Thoracic aorta (tissue), 2 donors: ENCODE data around the gene CYP4B1. TPM values are rescaled to one million over a fixed set of nuclear protein-coding genes. Genes with fewer than 3 reads are reported as not detected.
A peak's percentile ranks its signal among the peaks of the same experiment; 100 is the strongest.

ENCODE experiments used
- ATAC-seq: fragments of 150-250 bp; one replicate; pipeline ENCODE4 v1.8.0; 2017; ENCODE audit warnings: low read depth; ENCODE audit not compliant: insufficient number of reproducible peaks, low FRiP score
- DNase-seq: peaks from one replicate; pipeline ENCODE4 v3.0.0-alpha.2; 2020; ENCODE audit warnings: low spot score
- H3K27ac ChIP-seq, 2 donors: fragments of 200-600 bp; sonication (generic); 1 replicate in 1 of 2; 2 replicates in 1 of 2; pipeline ENCODE4 v1.5.1; 2016; ENCODE audit warnings: mild to moderate bottlenecking in 2 of 2, moderate library complexity in 2 of 2
- H3K27me3 ChIP-seq: fragments of 200-600 bp; sonication (generic); replicated peaks from 2 replicates; pipeline ENCODE4 v1.6.0; 2016; ENCODE audit warnings: mild to moderate bottlenecking; ENCODE audit not compliant: insufficient read depth
- H3K36me3 ChIP-seq: fragments of 200-600 bp; sonication (generic); one replicate; pipeline ENCODE4 v1.5.1; 2016
- H3K4me1 ChIP-seq, 2 donors: fragments of 200-600 bp; sonication (generic); 1 replicate in 1 of 2; 2 replicates in 1 of 2; pipeline versions ENCODE4 v1.5.1 to v1.6.0; 2016; ENCODE audit warnings: low read depth in 2 of 2, mild to moderate bottlenecking in 1 of 2; ENCODE audit not compliant: control insufficient read depth in 1 of 2
- H3K4me3 ChIP-seq: fragments of 200-600 bp; sonication (generic); 2 replicates; pipeline ENCODE4 v1.5.1; 2016; ENCODE audit warnings: mild to moderate bottlenecking
- H3K9me3 ChIP-seq: fragments of 200-600 bp; sonication (generic); 2 replicates; pipeline ENCODE4 v1.5.1; 2016
- total RNA-seq, 2 donors: library from RNA; depleted of rRNA; stranded (reverse); fragments of >200 nt; gene quantifications; one replicate each; pipeline versions ENCODE4 v1.1.0 to v1.2.3, GENCODE V29; 2016
- TF ChIP-seq, protein P1 (sequence below): fragments of 200-600 bp; sonication (generic); IDR thresholded peaks from one replicate; pipeline ENCODE4 v1.5.1; 2019; ENCODE audit warnings: antibody characterized with exemption

Gene CYP4B1
- total RNA-seq, 2 donors from 2014 or later: 57.9 to 117 TPM

DNA sequence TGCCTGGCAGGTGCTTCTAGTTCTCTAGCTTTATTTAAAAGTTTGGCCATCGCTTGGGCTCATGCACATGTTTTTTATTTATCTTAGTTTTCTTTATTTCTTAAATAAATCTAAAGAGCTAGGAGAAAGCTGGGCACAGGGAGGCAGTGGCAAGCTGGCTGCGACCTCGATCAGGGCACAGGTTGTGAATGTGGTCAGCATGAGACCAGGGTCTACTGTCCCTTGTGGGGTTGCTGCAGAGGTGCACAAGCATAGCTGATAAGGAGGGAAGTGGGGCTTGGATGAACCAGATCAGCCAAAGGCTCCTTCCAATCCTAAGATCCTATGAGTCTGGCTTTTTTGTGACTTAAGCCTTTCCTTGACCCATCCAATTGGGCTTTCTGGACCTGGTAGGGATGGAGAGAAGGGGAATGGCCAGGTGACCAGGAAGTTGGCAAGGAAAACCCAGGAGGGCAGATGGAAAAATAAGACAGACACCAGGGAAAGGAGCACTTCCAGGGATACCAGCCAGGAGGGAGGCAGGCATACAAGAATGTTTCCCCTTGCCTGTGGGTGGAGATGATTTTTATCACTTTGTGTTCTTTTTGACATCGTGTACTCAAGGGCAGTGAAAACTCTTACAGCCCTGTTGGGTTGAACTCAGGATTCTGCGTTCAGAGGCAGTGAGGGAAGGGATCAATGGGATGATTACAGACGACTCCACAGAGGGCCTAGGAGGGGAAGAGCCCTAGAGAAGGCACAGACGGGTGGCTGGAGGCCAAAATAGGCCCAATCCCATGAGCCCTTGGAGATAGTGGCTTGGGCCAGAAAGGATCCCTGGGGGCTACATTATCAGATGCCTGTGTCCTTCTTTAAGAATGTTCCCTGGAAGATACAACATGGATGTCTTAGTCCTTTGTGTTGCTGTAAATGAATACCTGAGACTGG is 8.5 kb downstream of the CYP4B1 start:
- Histone ChIP-seq H3K4me3 (no peak overlapping the region), H3K4me1 (no peaks in the 10 kb centered on the region), H3K9me3 (no peaks in the 10 kb centered on the region), H3K27me3 (no peaks in the 10 kb centered on the region), H3K27ac (peak overlapping the region in 1 of 2 donors; percentile 7), H3K36me3 (no peaks in the 10 kb centered on the region)
- no peak for DNase-seq
- TF ChIP-seq, protein P1, sequence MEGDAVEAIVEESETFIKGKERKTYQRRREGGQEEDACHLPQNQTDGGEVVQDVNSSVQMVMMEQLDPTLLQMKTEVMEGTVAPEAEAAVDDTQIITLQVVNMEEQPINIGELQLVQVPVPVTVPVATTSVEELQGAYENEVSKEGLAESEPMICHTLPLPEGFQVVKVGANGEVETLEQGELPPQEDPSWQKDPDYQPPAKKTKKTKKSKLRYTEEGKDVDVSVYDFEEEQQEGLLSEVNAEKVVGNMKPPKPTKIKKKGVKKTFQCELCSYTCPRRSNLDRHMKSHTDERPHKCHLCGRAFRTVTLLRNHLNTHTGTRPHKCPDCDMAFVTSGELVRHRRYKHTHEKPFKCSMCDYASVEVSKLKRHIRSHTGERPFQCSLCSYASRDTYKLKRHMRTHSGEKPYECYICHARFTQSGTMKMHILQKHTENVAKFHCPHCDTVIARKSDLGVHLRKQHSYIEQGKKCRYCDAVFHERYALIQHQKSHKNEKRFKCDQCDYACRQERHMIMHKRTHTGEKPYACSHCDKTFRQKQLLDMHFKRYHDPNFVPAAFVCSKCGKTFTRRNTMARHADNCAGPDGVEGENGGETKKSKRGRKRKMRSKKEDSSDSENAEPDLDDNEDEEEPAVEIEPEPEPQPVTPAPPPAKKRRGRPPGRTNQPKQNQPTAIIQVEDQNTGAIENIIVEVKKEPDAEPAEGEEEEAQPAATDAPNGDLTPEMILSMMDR: no peak
- ATAC-seq: no peak

DNA sequence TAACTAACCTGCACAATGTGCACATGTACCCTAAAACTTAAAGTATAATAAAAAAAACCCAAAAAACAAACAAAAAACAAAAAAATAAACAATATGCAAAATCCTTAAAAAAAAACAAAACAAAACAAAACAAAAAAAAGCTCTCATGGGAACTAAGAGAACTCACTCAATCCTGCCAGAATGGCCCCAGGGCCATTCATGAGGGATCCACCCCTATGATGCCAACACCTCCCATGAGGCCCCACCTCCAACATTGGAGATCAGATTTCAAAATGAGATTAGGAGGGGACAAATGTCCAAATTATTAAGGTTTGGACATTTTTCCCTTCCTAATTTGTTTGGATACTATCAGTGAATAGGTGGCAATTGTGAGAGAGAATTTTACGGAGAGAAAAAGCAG is 10.2 kb downstream of the CYP4B1 start:
- H3K4me1 ChIP-seq: no peaks in the 10 kb centered on the region
- H3K9me3 ChIP-seq: no peaks in the 10 kb centered on the region
- TF ChIP-seq, protein P1: no peak
- H3K36me3 ChIP-seq: no peaks in the 10 kb centered on the region
- no peaks in the 10 kb centered on the region for H3K27me3 ChIP-seq
- no peak overlapping the region for H3K4me3 ChIP-seq
- DNase-seq (no peak), ATAC-seq (no peak)
- H3K27ac ChIP-seq: no peak overlapping the region

DNA sequence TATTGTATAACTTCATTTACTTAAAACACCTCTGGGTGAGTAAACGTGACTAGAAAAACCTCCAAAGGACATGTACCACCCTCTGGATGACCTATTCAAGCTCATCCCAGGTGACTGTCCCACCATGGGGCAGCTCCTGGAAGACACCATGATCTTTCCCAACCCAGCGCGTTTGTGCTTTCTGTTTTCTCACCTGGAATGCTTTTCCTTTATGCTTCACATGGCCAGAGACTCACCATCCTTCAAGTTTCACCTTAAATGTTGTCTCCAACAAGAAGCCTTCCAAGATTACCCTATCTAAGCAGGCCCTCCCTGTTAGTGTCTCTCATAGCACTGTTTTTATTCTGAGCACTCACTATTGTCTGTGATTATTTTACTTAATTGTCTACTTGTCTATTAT is 11.1 kb downstream of the CYP4B1 start:
- Histone ChIP-seq H3K9me3 (no peaks in the 10 kb centered on the region), H3K27me3 (no peaks in the 10 kb centered on the region), H3K36me3 (no peaks in the 10 kb centered on the region), H3K27ac (no peak overlapping the region), H3K4me1 (no peaks in the 10 kb centered on the region), H3K4me3 (no peak overlapping the region)
- TF ChIP-seq, protein P1: no peak
- DNase-seq (no peak), ATAC-seq (no peak)

DNA sequence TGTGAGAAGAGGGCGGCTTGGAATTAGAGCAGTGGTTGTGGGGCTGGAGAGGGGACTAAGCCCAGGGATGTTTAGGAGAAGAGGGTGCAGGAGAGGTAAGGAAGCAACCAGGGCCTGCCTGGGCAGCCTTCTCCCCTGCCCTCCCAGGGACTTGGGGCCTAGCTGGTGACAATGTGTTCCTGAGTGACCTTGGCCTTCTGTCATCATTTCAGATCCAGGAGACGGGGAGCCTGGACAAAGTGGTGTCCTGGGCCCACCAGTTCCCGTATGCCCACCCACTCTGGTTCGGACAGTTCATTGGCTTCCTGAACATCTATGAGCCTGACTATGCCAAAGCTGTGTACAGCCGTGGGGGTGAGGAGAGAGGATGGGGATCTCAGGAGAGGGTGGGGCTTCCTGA is 11.8 kb downstream of the CYP4B1 start:
- Histone ChIP-seq H3K4me1 (no peaks in the 10 kb centered on the region), H3K9me3 (no peaks in the 10 kb centered on the region), H3K36me3 (no peaks in the 10 kb centered on the region), H3K27me3 (no peaks in the 10 kb centered on the region), H3K27ac (no peak overlapping the region), H3K4me3 (no peak overlapping the region)
- TF ChIP-seq, protein P1: no peak
- DNase-seq (no peak), ATAC-seq (no peak)

DNA sequence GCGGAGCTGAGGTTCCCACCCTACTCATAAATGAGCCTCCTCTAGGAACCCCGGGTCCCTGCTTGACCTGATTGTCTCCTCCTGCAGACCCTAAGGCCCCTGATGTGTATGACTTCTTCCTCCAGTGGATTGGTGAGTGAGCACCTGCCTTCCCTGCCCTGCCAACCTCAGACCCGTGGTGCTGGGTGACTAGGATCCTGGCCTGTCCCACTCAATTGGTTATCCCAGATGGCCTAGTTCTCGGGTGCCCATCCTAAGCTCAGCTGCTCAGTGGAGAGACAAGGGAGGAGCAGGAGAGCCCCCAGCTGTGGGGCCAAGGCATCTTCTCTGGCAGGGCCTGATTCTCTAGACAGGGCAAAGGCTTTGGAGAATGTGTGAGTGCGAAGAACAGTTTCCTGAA is 12.2 kb downstream of the CYP4B1 start:
- H3K4me1 ChIP-seq: no peaks in the 10 kb centered on the region
- no peak overlapping the region for H3K4me3 ChIP-seq
- H3K27me3 ChIP-seq: no peaks in the 10 kb centered on the region
- no peaks in the 10 kb centered on the region for H3K9me3 ChIP-seq
- ATAC-seq: no peak
- no peak overlapping the region for H3K27ac ChIP-seq
- DNase-seq: no peak
- H3K36me3 ChIP-seq: no peaks in the 10 kb centered on the region
- TF ChIP-seq, protein P1: no peak
